ENCODE data around the gene SLIT3.

Gene SLIT3

GRCh38 chr5:168734620-168735300 lies 566.2 kb downstream of the SLIT3 start:
- no peak overlapping the region for H3K27ac ChIP-seq (ENCODE audit: low read length)
- no peaks in the 10 kb centered on the region for H3K9me3 ChIP-seq (ENCODE audit: control insufficient read depth, low read depth, low read length)
- H3K36me3 ChIP-seq (ENCODE audit: control insufficient read depth, low read depth, low read length) = no peaks in the 10 kb centered on the region
- no peaks in the 10 kb centered on the region for H3K27me3 ChIP-seq (ENCODE audit: control insufficient read depth, insufficient read depth, low read length)
- H3K4me3 ChIP-seq (ENCODE audit: low read length) = no peak overlapping the region
- H3K4me1 ChIP-seq (ENCODE audit: control insufficient read depth, low read depth, low read length) = no peaks in the 10 kb centered on the region
- no peak overlapping the region for H3K9ac ChIP-seq (ENCODE audit: low read length)

GRCh38 chr5:168734119-168734518 lies 566.8 kb downstream of the SLIT3 start:
- Histone ChIP-seq H3K27me3 (ENCODE audit: control insufficient read depth, insufficient read depth, low read length) (no peaks in the 10 kb centered on the region), H3K4me1 (ENCODE audit: control insufficient read depth, low read depth, low read length) (no peaks in the 10 kb centered on the region), H3K9me3 (ENCODE audit: control insufficient read depth, low read depth, low read length) (no peaks in the 10 kb centered on the region), H3K27ac (ENCODE audit: low read length) (no peak overlapping the region), H3K36me3 (ENCODE audit: control insufficient read depth, low read depth, low read length) (no peaks in the 10 kb centered on the region), H3K9ac (ENCODE audit: low read length) (no peak overlapping the region), H3K4me3 (ENCODE audit: low read length) (no peak overlapping the region)

- Histone ChIP-seq H3K27me3 (ENCODE audit: control insufficient read depth, insufficient read depth, low read length) (no peaks in the 10 kb centered on the region), H3K9me3 (ENCODE audit: control insufficient read depth, low read depth, low read length) (no peaks in the 10 kb centered on the region), H3K4me1 (ENCODE audit: control insufficient read depth, low read depth, low read length) (no peaks in the 10 kb centered on the region), H3K36me3 (ENCODE audit: control insufficient read depth, low read depth, low read length) (no peaks in the 10 kb centered on the region), H3K4me3 (ENCODE audit: low read length) (no peak overlapping the region), H3K27ac (ENCODE audit: low read length) (no peak overlapping the region), H3K9ac (ENCODE audit: low read length) (no peak overlapping the region)
Observed at GRCh38 chr5:168728546-168729211, 572.3 kb downstream of the SLIT3 start.

- Histone ChIP-seq H3K4me1 (ENCODE audit: control insufficient read depth, low read depth, low read length) (no peaks in the 10 kb centered on the region), H3K27ac (ENCODE audit: low read length) (no peak overlapping the region), H3K9ac (ENCODE audit: low read length) (no peak overlapping the region), H3K27me3 (ENCODE audit: control insufficient read depth, insufficient read depth, low read length) (no peaks in the 10 kb centered on the region), H3K4me3 (ENCODE audit: low read length) (no peak overlapping the region), H3K9me3 (ENCODE audit: control insufficient read depth, low read depth, low read length) (no peaks in the 10 kb centered on the region), H3K36me3 (ENCODE audit: control insufficient read depth, low read depth, low read length) (no peaks in the 10 kb centered on the region)
Observed at GRCh38 chr5:168727547-168727946, 573.4 kb downstream of the SLIT3 start.

GRCh38 chr5:168726342-168726741 lies 574.6 kb downstream of the SLIT3 start:
- Histone ChIP-seq H3K27ac (ENCODE audit: low read length) (no peak overlapping the region), H3K9ac (ENCODE audit: low read length) (no peak overlapping the region), H3K4me1 (ENCODE audit: control insufficient read depth, low read depth, low read length) (no peaks in the 10 kb centered on the region), H3K36me3 (ENCODE audit: control insufficient read depth, low read depth, low read length) (no peaks in the 10 kb centered on the region), H3K9me3 (ENCODE audit: control insufficient read depth, low read depth, low read length) (no peaks in the 10 kb centered on the region), H3K27me3 (ENCODE audit: control insufficient read depth, insufficient read depth, low read length) (no peaks in the 10 kb centered on the region), H3K4me3 (ENCODE audit: low read length) (no peak overlapping the region)

GRCh38 chr5:168724227-168724626 lies 576.7 kb downstream of the SLIT3 start:
- Histone ChIP-seq H3K9ac (ENCODE audit: low read length) (no peak overlapping the region), H3K9me3 (ENCODE audit: control insufficient read depth, low read depth, low read length) (no peaks in the 10 kb centered on the region), H3K4me1 (ENCODE audit: control insufficient read depth, low read depth, low read length) (no peaks in the 10 kb centered on the region), H3K27me3 (ENCODE audit: control insufficient read depth, insufficient read depth, low read length) (no peaks in the 10 kb centered on the region), H3K36me3 (ENCODE audit: control insufficient read depth, low read depth, low read length) (no peaks in the 10 kb centered on the region), H3K4me3 (ENCODE audit: low read length) (no peak overlapping the region), H3K27ac (ENCODE audit: low read length) (no peak overlapping the region)

GRCh38 chr5:168723037-168723436 lies 577.9 kb downstream of the SLIT3 start:
- H3K27ac ChIP-seq (ENCODE audit: low read length) = no peak overlapping the region
- no peaks in the 10 kb centered on the region for H3K4me1 ChIP-seq (ENCODE audit: control insufficient read depth, low read depth, low read length)
- no peak overlapping the region for H3K4me3 ChIP-seq (ENCODE audit: low read length)
- H3K36me3 ChIP-seq (ENCODE audit: control insufficient read depth, low read depth, low read length) = no peaks in the 10 kb centered on the region
- H3K9ac ChIP-seq (ENCODE audit: low read length) = no peak overlapping the region
- no peaks in the 10 kb centered on the region for H3K27me3 ChIP-seq (ENCODE audit: control insufficient read depth, insufficient read depth, low read length)
- H3K9me3 ChIP-seq (ENCODE audit: control insufficient read depth, low read depth, low read length) = no peaks in the 10 kb centered on the region

- Histone ChIP-seq H3K4me1 (ENCODE audit: control insufficient read depth, low read depth, low read length) (no peaks in the 10 kb centered on the region), H3K27me3 (ENCODE audit: control insufficient read depth, insufficient read depth, low read length) (no peaks in the 10 kb centered on the region), H3K9me3 (ENCODE audit: control insufficient read depth, low read depth, low read length) (no peaks in the 10 kb centered on the region), H3K9ac (ENCODE audit: low read length) (no peak overlapping the region), H3K27ac (ENCODE audit: low read length) (no peak overlapping the region), H3K4me3 (ENCODE audit: low read length) (no peak overlapping the region), H3K36me3 (ENCODE audit: control insufficient read depth, low read depth, low read length) (no peaks in the 10 kb centered on the region)
Observed at GRCh38 chr5:168721966-168722365, 579.0 kb downstream of the SLIT3 start.

GRCh38 chr5:168721002-168721753 lies 579.8 kb downstream of the SLIT3 start:
- no peaks in the 10 kb centered on the region for H3K27me3 ChIP-seq (ENCODE audit: control insufficient read depth, insufficient read depth, low read length)

GRCh38 chr5:168720575-168720974 lies 580.4 kb downstream of the SLIT3 start:
- H3K4me1 ChIP-seq (ENCODE audit: control insufficient read depth, low read depth, low read length) = no peaks in the 10 kb centered on the region
- no peak overlapping the region for H3K27ac ChIP-seq (ENCODE audit: low read length)
- H3K27me3 ChIP-seq (ENCODE audit: control insufficient read depth, insufficient read depth, low read length) = no peaks in the 10 kb centered on the region
- H3K4me3 ChIP-seq (ENCODE audit: low read length) = no peak overlapping the region
- H3K9ac ChIP-seq (ENCODE audit: low read length) = no peak overlapping the region
- H3K9me3 ChIP-seq (ENCODE audit: control insufficient read depth, low read depth, low read length) = no peaks in the 10 kb centered on the region
- no peaks in the 10 kb centered on the region for H3K36me3 ChIP-seq (ENCODE audit: control insufficient read depth, low read depth, low read length)

More at GRCh38 chr5:168721002-168721753, 579.8 kb downstream of the SLIT3 start:
- Histone ChIP-seq H3K27ac (ENCODE audit: low read length) (no peak overlapping the region), H3K4me3 (ENCODE audit: low read length) (no peak overlapping the region), H3K36me3 (ENCODE audit: control insufficient read depth, low read depth, low read length) (no peaks in the 10 kb centered on the region), H3K4me1 (ENCODE audit: control insufficient read depth, low read depth, low read length) (no peaks in the 10 kb centered on the region), H3K9me3 (ENCODE audit: control insufficient read depth, low read depth, low read length) (no peaks in the 10 kb centered on the region), H3K9ac (ENCODE audit: low read length) (no peak overlapping the region)

GRCh38 chr5:168714046-168714445 lies 586.9 kb downstream of the SLIT3 start:
- no peaks in the 10 kb centered on the region for H3K4me1 ChIP-seq (ENCODE audit: control insufficient read depth, low read depth, low read length)
- no peak overlapping the region for H3K4me3 ChIP-seq (ENCODE audit: low read length)
- no peak overlapping the region for H3K27ac ChIP-seq (ENCODE audit: low read length)
- no peak overlapping the region for H3K9ac ChIP-seq (ENCODE audit: low read length)
- no peaks in the 10 kb centered on the region for H3K9me3 ChIP-seq (ENCODE audit: control insufficient read depth, low read depth, low read length)
- no peaks in the 10 kb centered on the region for H3K36me3 ChIP-seq (ENCODE audit: control insufficient read depth, low read depth, low read length)
- H3K27me3 ChIP-seq (ENCODE audit: control insufficient read depth, insufficient read depth, low read length) = no peaks in the 10 kb centered on the region
